ENCODE measurements around the gene TFCP2L1. TPM values are rescaled to one million over a fixed set of nuclear protein-coding genes. Genes with fewer than 3 reads are reported as not detected.

The TFCP2L1 gene
- total RNA-seq, 2 donors from 2014 or later = 11.5 to 25.7 TPM

GRCh38 chr2:121330921-121331320, 45.9 kb upstream of the TFCP2L1 start:
- intact Hi-C loops (cut with DNase I) = no loop called here
- no peaks in the 10 kb centered on the region for H3K9me3 ChIP-seq
- no peaks in the 10 kb centered on the region for H3K4me1 ChIP-seq (replicated peaks)
- DNase-seq (ENCODE audit: low spot score) = no peak
- no peaks in the 10 kb centered on the region for H3K27me3 ChIP-seq (replicated peaks; ENCODE audit: insufficient read depth)
- no peaks in the 10 kb centered on the region for H3K36me3 ChIP-seq
- 93% methylated on average over 15 of the region's 15 CpGs for WGBS
- H3K4me3 ChIP-seq = no peak overlapping the region
- TF ChIP-seq POLR2AphosphoS5 (IDR thresholded peaks at IDR 0.05) (no peak), CTCF (IDR thresholded peaks at IDR 0.05) (no peak), POLR2A (IDR thresholded peaks at IDR 0.05) (no peak)
- no peak overlapping the region for H3K27ac ChIP-seq

DNA sequence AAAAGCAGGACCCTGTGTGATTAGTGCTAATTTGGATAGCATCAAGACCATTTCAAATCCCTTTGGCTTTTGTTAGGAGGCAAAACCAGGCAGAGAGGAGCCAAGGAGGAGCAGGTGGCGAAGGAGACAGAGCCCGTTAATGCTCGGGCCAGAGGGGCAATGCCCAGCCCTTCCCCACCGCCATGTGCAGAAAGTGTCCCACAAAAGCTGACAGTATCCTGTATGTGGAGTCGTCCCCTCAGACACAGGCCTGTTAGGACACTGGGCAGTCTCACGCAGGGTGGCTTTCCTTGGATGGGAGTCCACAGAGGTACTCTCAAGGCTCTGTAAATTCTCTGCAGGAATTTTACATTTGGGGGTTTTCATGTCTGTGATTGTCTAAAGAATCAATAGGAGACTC, 44.8 kb upstream of the TFCP2L1 start:
- H3K27ac ChIP-seq = no peak overlapping the region
- 84% methylated on average over 6 of the region's 6 CpGs for WGBS
- H3K9me3 ChIP-seq = no peaks in the 10 kb centered on the region
- no peaks in the 10 kb centered on the region for H3K4me1 ChIP-seq (replicated peaks)
- DNase-seq (ENCODE audit: low spot score) = no peak
- no peaks in the 10 kb centered on the region for H3K27me3 ChIP-seq (replicated peaks; ENCODE audit: insufficient read depth)
- intact Hi-C loops (cut with DNase I) = no loop called here
- H3K4me3 ChIP-seq = no peak overlapping the region
- no peak for TF ChIP-seq POLR2A (IDR thresholded peaks at IDR 0.05)
- TF ChIP-seq CTCF (IDR thresholded peaks at IDR 0.05) = no peak
- no peak for TF ChIP-seq POLR2AphosphoS5 (IDR thresholded peaks at IDR 0.05)
- H3K36me3 ChIP-seq = no peaks in the 10 kb centered on the region

DNA sequence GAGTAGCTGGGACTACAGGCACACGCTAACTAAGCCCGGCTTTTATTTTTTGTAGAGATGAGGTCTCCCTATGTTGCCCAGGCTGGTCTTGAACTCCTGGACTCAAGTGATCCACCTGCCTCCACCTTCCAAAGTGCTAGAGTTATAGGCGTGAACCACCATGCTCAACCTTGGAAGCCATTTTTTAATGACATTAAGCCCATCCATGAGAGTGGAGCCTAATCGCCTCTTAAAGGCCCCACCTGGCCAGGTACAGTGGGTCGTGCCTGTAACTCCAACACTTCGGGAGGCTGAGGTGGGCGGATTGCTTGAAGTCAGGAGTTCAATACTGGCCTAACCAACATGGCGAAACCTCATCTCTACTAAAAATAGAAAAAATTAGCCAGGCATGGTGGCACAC, 41.6 kb upstream of the TFCP2L1 start:
- WGBS = 91% methylated on average over 8 of the region's 8 CpGs
- no peak overlapping the region for H3K4me3 ChIP-seq
- no peak for DNase-seq (ENCODE audit: low spot score)
- no peaks in the 10 kb centered on the region for H3K36me3 ChIP-seq
- no peaks in the 10 kb centered on the region for H3K27me3 ChIP-seq (replicated peaks; ENCODE audit: insufficient read depth)
- intact Hi-C loops (cut with DNase I) = no loop called here
- no peak for TF ChIP-seq CTCF (IDR thresholded peaks at IDR 0.05)
- TF ChIP-seq POLR2A (IDR thresholded peaks at IDR 0.05) = no peak
- no peak for TF ChIP-seq POLR2AphosphoS5 (IDR thresholded peaks at IDR 0.05)
- H3K27ac ChIP-seq = no peak overlapping the region
- no peaks in the 10 kb centered on the region for H3K9me3 ChIP-seq
- no peaks in the 10 kb centered on the region for H3K4me1 ChIP-seq (replicated peaks)

- H3K9me3 ChIP-seq = no peaks in the 10 kb centered on the region
- TF ChIP-seq CTCF (IDR thresholded peaks at IDR 0.05) (no peak), POLR2AphosphoS5 (IDR thresholded peaks at IDR 0.05) (no peak), POLR2A (IDR thresholded peaks at IDR 0.05) (no peak)
- intact Hi-C loops (cut with DNase I) = no loop called here
These were observed 39.6 kb upstream of the TFCP2L1 start for GRCh38 chr2:121324601-121325000.

GRCh38 chr2:121321476-121321875, 36.5 kb upstream of the TFCP2L1 start:
- Histone ChIP-seq H3K4me3 (no peak overlapping the region), H3K4me1 (replicated peaks) (no peaks in the 10 kb centered on the region), H3K27me3 (replicated peaks; ENCODE audit: insufficient read depth) (no peaks in the 10 kb centered on the region), H3K9me3 (no peaks in the 10 kb centered on the region), H3K27ac (no peak overlapping the region), H3K36me3 (no peaks in the 10 kb centered on the region)
- TF ChIP-seq POLR2AphosphoS5 (IDR thresholded peaks at IDR 0.05) (no peak), POLR2A (IDR thresholded peaks at IDR 0.05) (no peak), CTCF (IDR thresholded peaks at IDR 0.05) (no peak)
- intact Hi-C loops (cut with DNase I) = no loop called here
- no peak for DNase-seq (ENCODE audit: low spot score)
- 34% methylated on average over 8 of the region's 8 CpGs for WGBS

More at GRCh38 chr2:121324601-121325000, 39.6 kb upstream of the TFCP2L1 start:
- Histone ChIP-seq H3K4me3 (no peak overlapping the region), H3K27me3 (replicated peaks; ENCODE audit: insufficient read depth) (no peaks in the 10 kb centered on the region), H3K36me3 (no peaks in the 10 kb centered on the region), H3K4me1 (replicated peaks) (no peaks in the 10 kb centered on the region), H3K27ac (no peak overlapping the region)
- no peak for DNase-seq (ENCODE audit: low spot score)
- WGBS = 94% methylated on average over 7 of the region's 7 CpGs
